Measurements from ENCODE around the gene VEPH1. TPM values are rescaled to one million over a fixed set of nuclear protein-coding genes. Genes with fewer than 3 reads are reported as not detected.

VEPH1 gene
- total RNA-seq, 1 experiment from 2014 or later: 7.7 TPM

DNA sequence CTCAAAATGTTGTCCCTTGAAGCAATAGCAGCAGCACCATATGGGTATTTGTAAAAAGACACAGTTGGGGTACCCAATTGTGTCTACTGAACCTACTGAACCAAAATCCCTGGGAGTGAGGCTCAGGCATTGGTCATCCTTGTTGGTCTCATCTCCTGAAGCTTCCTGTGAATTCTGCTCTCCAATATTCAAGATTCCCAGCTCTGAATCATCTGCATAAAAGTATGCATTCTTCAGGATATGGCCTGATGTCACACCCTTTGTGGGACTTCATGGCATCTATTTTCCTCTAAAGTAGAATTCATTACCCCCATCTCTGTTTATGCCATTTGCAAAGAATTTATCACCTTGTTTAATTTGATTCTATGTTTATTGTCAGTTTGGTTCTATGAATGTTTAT, 79.9 kb downstream of the VEPH1 start:
- DNase-seq: no peak
- H3K4me1 Mint-ChIP-seq: peaks cover 4 to 6% of the 10 kb centered on the region in 2 experiments; a peak in 2 of 4 replicates
- no peak overlapping the region for H3K9ac ChIP-seq (ENCODE audit: extremely low read depth, insufficient read length, low read length)
- no peak overlapping the region for H3K14ac ChIP-seq (ENCODE audit: insufficient read depth, low read length)
- H2AFZ ChIP-seq (ENCODE audit: low read length): no peak overlapping the region
- no peak overlapping the region for H2BK12ac ChIP-seq (ENCODE audit: insufficient read length, low read depth, low read length)
- H3K4me1 ChIP-seq (ENCODE audit: insufficient read depth, low read length): no peaks in the 10 kb centered on the region
- no peaks in the 10 kb centered on the region for H3K79me2 ChIP-seq (ENCODE audit: insufficient read depth, low read length)
- peaks cover 14 to 18% of the 10 kb centered on the region in 2 experiments for H3K9me3 Mint-ChIP-seq
- no peaks in the 10 kb centered on the region for H4K20me1 ChIP-seq (ENCODE audit: control insufficient read depth, insufficient read depth, insufficient read length)
- H3T11ph ChIP-seq (ENCODE audit: low read length): no peak overlapping the region
- H2AK5ac ChIP-seq (ENCODE audit: insufficient read length, low read length): no peak overlapping the region
- no peaks in the 10 kb centered on the region for H3K23me2 ChIP-seq (ENCODE audit: insufficient read length, low read depth, low read length, poor library complexity, severe bottlenecking)
- no peak overlapping the region for H4K5ac ChIP-seq (ENCODE audit: insufficient read length, low read depth, low read length)
- H3K23ac ChIP-seq (ENCODE audit: insufficient read length, low read depth, low read length): no peak overlapping the region
- no peak overlapping the region for H3K4me2 ChIP-seq (ENCODE audit: insufficient read depth, insufficient read length, low read length)
- H2BK120ac ChIP-seq (ENCODE audit: low read depth, low read length, poor library complexity, severe bottlenecking): no peak overlapping the region
- H3K4me3 Mint-ChIP-seq: no peak overlapping the region
- no peak overlapping the region for H4K91ac ChIP-seq (ENCODE audit: insufficient read length, low read depth, low read length)
- no peak overlapping the region for H3K27ac ChIP-seq (ENCODE audit: insufficient read length, low read depth, low read length)
- no peaks in the 10 kb centered on the region for H3K79me1 ChIP-seq (ENCODE audit: insufficient read depth, low read depth, low read length, poor library complexity, severe bottlenecking)
- TF ChIP-seq, protein P1, sequence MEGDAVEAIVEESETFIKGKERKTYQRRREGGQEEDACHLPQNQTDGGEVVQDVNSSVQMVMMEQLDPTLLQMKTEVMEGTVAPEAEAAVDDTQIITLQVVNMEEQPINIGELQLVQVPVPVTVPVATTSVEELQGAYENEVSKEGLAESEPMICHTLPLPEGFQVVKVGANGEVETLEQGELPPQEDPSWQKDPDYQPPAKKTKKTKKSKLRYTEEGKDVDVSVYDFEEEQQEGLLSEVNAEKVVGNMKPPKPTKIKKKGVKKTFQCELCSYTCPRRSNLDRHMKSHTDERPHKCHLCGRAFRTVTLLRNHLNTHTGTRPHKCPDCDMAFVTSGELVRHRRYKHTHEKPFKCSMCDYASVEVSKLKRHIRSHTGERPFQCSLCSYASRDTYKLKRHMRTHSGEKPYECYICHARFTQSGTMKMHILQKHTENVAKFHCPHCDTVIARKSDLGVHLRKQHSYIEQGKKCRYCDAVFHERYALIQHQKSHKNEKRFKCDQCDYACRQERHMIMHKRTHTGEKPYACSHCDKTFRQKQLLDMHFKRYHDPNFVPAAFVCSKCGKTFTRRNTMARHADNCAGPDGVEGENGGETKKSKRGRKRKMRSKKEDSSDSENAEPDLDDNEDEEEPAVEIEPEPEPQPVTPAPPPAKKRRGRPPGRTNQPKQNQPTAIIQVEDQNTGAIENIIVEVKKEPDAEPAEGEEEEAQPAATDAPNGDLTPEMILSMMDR (conservative IDR thresholded peaks at IDR 0.05): no peak
- peaks cover 15 to 24% (median 21%) of the 10 kb centered on the region in 3 experiments for H3K36me3 Mint-ChIP-seq (ENCODE audit: insufficient read depth in 1 of 3, low read depth in 3 of 3)
- no peak overlapping the region for H3K18ac ChIP-seq (ENCODE audit: insufficient read length, low read depth, low read length)
- no peak overlapping the region for H2BK5ac ChIP-seq (ENCODE audit: insufficient read length, low read length)
- no peaks in the 10 kb centered on the region for H3K27me3 ChIP-seq (ENCODE audit: insufficient read depth, low read length)
- no peak overlapping the region for H4K8ac ChIP-seq (replicated peaks; ENCODE audit: insufficient read length, low read depth, low read length)
- no peak overlapping the region for H3K27ac Mint-ChIP-seq
- no peak overlapping the region for H3K4ac ChIP-seq (ENCODE audit: low read depth, low read length)
- H3K9me3 ChIP-seq (ENCODE audit: control insufficient read depth, low read depth, low read length): no peaks in the 10 kb centered on the region
- no peak overlapping the region for H2BK15ac ChIP-seq (ENCODE audit: low read depth, low read length)
- no peaks in the 10 kb centered on the region for H3K27me3 Mint-ChIP-seq (ENCODE audit: low read depth)
- H2BK20ac ChIP-seq (ENCODE audit: low read depth, low read length, poor library complexity, severe bottlenecking): no peak overlapping the region
- H3K56ac ChIP-seq (ENCODE audit: insufficient read length, low read depth, low read length): no peak overlapping the region
